Stimulated activated CD4-positive, alpha-beta T cell treated with anti-CD3 and anti-CD28 coated beads, Interleukin-4, amount 100 ng/mL, for 48 hours (primary cell): ENCODE measurements around the gene BAHCC1.

Experiments used
- DNase-seq, 2 donors: peaks; one replicate each; pipeline ENCODE4 v3.0.0-alpha.2; 2020; ENCODE audit warnings: low read depth in 2 of 2

Gene BAHCC1

GRCh38 chr17:81427173-81428120 lies 32.2 kb downstream of the BAHCC1 start:
- DNase-seq, result no peak

GRCh38 chr17:81428121-81428515 lies 32.9 kb downstream of the BAHCC1 start:
- no peak for DNase-seq

GRCh38 chr17:81428516-81428915 lies 33.3 kb downstream of the BAHCC1 start:
- DNase-seq, result no peak

GRCh38 chr17:81428948-81429774 lies 33.9 kb downstream of the BAHCC1 start:
- no peak for DNase-seq

DNA sequence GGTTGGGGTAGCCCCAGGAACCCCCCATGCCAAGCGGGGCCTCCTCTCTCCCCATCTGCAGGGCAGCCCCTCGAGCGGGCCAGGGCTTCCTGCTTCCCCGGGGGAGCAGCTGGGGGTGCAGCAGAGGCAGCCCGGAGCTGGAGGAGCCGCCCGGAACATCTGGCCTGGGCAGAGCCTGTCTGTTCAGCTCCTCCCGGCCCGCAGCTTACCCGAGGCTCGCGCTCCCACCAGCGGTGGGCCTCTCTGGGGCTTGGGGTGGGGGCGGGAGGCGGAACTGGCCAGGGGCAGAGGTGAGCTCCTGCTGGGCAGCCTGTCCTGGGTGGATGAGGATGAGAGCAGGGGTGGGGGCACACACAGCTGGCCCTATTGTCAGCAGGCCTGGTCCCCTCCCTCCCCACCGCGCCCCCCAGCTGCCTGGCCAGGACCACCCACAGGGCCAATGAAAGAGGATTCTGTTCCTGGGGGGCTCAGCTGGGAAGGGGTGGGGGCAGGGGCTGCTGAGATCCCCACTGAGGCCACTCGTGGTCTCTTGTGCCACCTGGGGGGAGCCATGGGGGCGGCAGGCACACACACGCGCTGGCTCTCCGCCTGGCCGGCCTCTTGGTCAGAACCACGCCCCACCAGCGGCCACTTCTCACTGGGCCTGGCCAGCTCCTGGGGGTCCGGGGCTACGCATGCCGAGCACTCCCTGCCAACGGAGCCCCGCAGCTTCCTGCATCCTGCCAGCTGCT lies 34.7 kb downstream of the BAHCC1 start:
- no peak for DNase-seq

GRCh38 chr17:81431545-81432482 lies 36.6 kb downstream of the BAHCC1 start:
- DNase-seq, result no peak

- DNase-seq, result no peak
These were observed 37.7 kb downstream of the BAHCC1 start for GRCh38 chr17:81432941-81433340.

GRCh38 chr17:81433656-81434055 lies 38.4 kb downstream of the BAHCC1 start:
- DNase-seq, result no peak

DNA sequence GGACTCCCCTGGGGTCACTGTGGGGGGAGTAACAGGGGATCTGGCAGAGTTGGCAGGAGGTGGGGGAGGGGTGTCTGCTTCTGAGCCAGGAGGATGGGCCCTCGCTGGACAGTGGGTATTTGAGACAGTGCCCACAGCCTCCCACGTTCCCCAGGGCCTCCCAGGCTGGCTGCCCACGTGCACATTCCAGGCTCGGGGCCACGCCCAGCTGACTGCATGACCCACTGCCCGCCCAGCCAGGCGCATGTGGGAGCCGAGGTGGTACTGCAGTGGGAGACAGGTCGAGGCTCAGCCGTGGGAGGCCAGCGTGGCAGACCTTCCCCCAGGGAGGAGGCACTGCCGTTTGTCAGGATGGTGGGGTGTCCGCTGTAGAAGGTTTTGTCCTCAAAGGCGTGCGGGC lies 38.8 kb downstream of the BAHCC1 start:
- DNase-seq, result no peak

- DNase-seq, result no peak
These were observed 39.6 kb downstream of the BAHCC1 start for GRCh38 chr17:81434681-81435417.

DNA sequence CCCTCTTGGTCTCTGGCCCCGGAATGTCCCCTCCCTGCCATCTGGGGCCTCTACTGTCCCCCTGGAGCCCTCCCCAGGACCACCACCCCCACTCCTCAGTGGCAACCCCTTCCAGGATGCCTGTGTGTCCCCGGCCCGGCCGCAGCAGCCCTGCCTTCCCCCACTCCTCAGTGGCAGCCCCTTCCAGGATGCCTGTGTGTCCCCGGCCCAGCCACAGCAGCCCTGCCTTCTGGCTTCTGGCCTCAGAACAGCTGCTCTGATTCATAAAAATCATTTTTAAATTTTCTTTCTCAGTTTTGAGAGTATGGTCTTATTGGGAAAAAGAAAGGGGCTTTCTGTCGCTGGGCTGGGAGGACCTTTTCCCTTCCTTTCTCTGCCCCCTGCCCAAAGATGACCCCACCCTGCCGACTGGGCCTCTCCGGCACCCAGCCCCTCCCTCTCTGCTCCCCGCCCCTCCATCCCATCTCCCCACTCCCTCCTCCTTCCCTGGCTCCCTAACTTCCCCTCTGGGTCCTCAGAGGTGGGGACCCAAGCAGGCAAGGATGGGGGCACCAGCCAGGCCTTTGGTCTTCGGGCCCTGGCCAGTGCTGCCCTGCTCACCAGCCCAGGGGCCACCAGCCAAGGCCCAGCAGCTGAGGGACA lies 40.5 kb downstream of the BAHCC1 start:
- DNase-seq, result no peak

DNA sequence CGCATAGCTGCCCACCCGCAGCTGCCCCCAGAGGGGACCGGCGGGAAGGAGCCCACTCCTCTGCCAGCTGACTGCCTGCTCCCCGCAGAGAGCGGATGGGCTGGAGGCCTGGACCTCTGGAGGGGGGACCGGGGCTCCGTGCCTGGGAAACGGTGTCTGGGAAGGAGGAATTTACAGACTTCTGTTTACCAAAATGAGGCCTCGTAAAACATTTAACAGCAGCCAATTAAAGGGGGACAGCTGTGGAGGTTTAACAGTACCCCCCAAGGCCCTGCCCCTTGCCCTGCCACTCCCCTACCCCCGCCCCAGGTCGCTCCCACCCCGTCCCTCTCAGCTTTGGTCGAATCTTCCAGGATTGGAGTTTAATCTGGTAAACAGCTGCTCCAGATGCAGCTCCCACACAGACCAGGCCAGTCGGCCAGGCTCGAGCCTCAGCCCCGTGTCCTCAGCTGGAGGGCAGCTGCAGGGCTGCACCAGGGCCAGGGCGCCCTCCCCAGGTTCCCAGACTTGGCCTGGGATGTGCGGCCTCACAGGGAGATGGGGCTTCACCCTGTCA lies 41.1 kb downstream of the BAHCC1 start:
- no peak for DNase-seq

DNA sequence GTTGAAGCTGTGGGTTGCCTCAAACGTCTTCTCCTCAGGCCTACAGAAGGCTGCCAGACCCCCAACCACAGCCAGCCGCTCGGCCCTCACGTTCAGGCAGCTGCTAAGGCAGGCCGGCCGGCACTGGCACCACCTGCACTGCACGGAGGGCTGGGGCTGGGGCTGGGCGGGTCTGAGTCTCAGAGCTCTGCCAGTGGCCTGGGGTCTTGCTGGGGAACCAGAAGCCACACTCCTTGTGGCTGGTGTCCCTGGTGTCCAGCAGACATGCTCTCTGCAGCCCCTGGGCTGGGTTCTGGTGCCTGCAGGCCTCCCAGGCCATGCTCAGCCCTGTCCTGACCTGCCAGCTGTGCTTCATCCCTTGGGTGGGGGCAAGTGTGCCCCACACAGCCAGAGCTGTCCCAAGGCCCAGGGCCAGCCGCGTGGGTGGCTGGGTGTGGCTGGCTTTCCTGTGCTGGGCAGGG lies 42.0 kb downstream of the BAHCC1 start:
- DNase-seq, result no peak

DNA sequence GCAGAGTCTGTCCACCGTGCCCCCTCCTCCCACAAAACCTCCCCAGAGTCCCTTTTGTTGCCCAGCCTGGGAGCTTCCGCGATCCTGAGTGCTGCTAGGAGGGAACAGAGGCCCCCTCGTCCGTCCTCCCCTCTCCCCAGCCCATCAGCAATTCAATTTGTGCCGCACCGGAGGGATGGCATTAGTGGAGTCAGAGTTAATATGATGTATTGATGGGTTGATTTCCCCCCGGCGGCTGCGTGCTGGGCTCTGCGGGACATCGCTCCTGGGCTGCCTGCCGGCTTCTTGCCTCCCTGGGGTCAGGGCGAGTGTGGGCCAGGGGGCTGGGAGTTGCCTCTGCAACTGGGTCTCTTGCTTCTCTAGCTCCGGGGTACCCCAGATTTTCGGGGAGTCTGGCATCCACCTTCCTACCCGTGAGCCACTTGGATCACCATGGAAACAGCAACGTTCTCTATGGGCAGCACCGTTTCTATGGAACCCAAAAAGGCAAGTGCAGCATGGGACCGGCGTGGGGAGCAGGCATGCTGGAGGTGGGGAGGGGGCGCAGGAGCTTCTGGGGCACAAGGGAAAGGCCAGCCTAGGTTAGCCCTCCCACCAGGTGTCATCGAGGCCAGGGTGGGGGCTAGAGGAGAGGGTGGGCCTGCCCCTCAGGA lies 42.9 kb downstream of the BAHCC1 start:
- no peak for DNase-seq

GRCh38 chr17:81438688-81439087 lies 43.4 kb downstream of the BAHCC1 start:
- DNase-seq, result no peak

- no peak for DNase-seq
These were observed 44.8 kb downstream of the BAHCC1 start for GRCh38 chr17:81440051-81440471.

GRCh38 chr17:81440511-81441244 lies 45.4 kb downstream of the BAHCC1 start:
- no peak for DNase-seq

DNA sequence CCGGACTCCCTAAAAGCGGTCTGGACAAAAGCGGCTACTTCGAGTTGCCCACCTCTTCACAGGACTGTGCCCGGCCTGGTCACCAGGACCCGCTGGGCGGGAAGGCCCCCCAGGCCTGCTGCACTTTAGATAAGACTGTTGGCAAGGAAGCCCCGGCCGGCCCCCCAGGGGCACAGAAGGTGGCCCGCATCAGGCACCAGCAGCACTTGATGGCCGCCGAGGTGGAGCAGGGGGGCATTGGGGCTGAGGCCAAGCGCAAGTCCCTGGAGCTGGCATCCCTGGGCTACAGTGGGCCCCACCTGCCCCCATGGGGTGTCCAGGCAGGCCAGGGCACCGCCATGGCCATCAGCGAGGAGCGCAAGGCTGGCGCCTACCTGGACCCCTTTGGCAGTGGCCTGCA lies 47.5 kb downstream of the BAHCC1 start:
- DNase-seq, result no peak
